HEK293 (cell line): ENCODE results near the gene TTYH1.

Experiments used
- CTCF ChIA-PET: fragments of 350-600 bp; formaldehyde crosslinking; extraction: SDS; loops from one replicate; lab custom pipeline; 2021; ENCODE audit warnings: antibody characterized with exemption; lab: Yijun Ruan, JAX
- POLR2A ChIA-PET: fragments of 300-600 bp; formaldehyde crosslinking; extraction: SDS; loops from one replicate; lab custom pipeline; 2020; ENCODE audit warnings: antibody characterized with exemption, inconsistent platforms; lab: Yijun Ruan, JAX
- H3K27ac ChIP-seq: fragments of 200-500 bp; sonication (Bioruptor generic); 2 replicates; pipeline ENCODE4 v1.5.1; 2014; ENCODE audit warnings: low read depth, low read length, control low read depth, inconsistent platforms; ENCODE audit errors: extremely low read depth
- H3K36me3 ChIP-seq, 2 experiments: fragments of 200-500 bp in 1 of 2; sonication (Bioruptor generic) in 1 of 2; 1 replicate in 1 of 2; 2 replicates in 1 of 2; pipeline ENCODE4 v1.5.1; 2014 to 2017; ENCODE audit warnings: inconsistent platforms in 2 of 2, low read length in 2 of 2; ENCODE audit not compliant: control insufficient read depth in 2 of 2, insufficient read depth in 1 of 2
- H3K4me1 ChIP-seq: fragments of 200-500 bp; sonication (Bioruptor generic); 2 replicates; pipeline ENCODE4 v1.5.1; 2014; ENCODE audit warnings: mild to moderate bottlenecking, low read length, inconsistent platforms; ENCODE audit not compliant: control insufficient read depth, insufficient read depth
- H3K4me3 ChIP-seq: 2 replicates; pipeline ENCODE4 v1.5.1; 2011; ENCODE audit warnings: low read depth, mild to moderate bottlenecking, control low read depth, low read length, moderate library complexity
- H3K9me3 ChIP-seq: fragments of 200-500 bp; sonication (Bioruptor generic); 2 replicates; pipeline ENCODE4 v1.5.1; 2014; ENCODE audit warnings: low read depth, low read length, inconsistent platforms; ENCODE audit not compliant: control insufficient read depth, insufficient read depth
- MZF1 ChIP-seq: fragments of 450-650 bp; formaldehyde crosslinking; IDR thresholded peaks from 2 replicates; pipeline ENCODE4 v1.5.1; 2017; ENCODE audit warnings: missing biosample characterization, missing genetic modification characterization, borderline replicate concordance
- PRDM1 ChIP-seq: fragments of 450-650 bp; formaldehyde crosslinking; IDR thresholded peaks from 2 replicates; pipeline ENCODE4; 2016; ENCODE audit warnings: missing biosample characterization, missing genetic modification characterization
- YY2 ChIP-seq: fragments of 450-650 bp; formaldehyde crosslinking; IDR thresholded peaks from 2 replicates; pipeline ENCODE4 v1.5.1; 2016; ENCODE audit warnings: missing biosample characterization, missing genetic modification characterization
- ZFP3 ChIP-seq: fragments of 450-650 bp; formaldehyde crosslinking; IDR thresholded peaks from 2 replicates; pipeline ENCODE4 v1.5.1; 2016; ENCODE audit warnings: low read depth, missing biosample characterization, missing genetic modification characterization
- ZFP69B ChIP-seq: fragments of 450-650 bp; formaldehyde crosslinking; IDR thresholded peaks from 2 replicates; pipeline ENCODE4 v1.5.1; 2016; ENCODE audit warnings: missing biosample characterization, missing genetic modification characterization
- ZNF169 ChIP-seq: fragments of 450-650 bp; formaldehyde crosslinking; IDR thresholded peaks from 2 replicates; pipeline ENCODE4 v1.5.1; 2016; ENCODE audit warnings: missing biosample characterization, missing genetic modification characterization
- ZNF248 ChIP-seq: fragments of 450-650 bp; formaldehyde crosslinking; IDR thresholded peaks from 2 replicates; pipeline ENCODE4 v1.5.1; 2017; ENCODE audit warnings: missing biosample characterization, missing genetic modification characterization
- ZNF404 ChIP-seq: fragments of 450-650 bp; formaldehyde crosslinking; IDR thresholded peaks from 2 replicates; pipeline ENCODE4 v1.5.1; 2017; ENCODE audit warnings: missing biosample characterization, missing genetic modification characterization
- ZNF521 ChIP-seq: fragments of 450-650 bp; formaldehyde crosslinking; IDR thresholded peaks from 2 replicates; pipeline ENCODE4 v1.5.1; 2017; ENCODE audit warnings: missing biosample characterization, mild to moderate bottlenecking, missing genetic modification characterization
- ZSCAN30 ChIP-seq: fragments of 450-650 bp; IDR thresholded peaks from 2 replicates; pipeline ENCODE4 v1.5.1; 2018; ENCODE audit warnings: missing biosample characterization, mild to moderate bottlenecking, missing genetic modification characterization, moderate library complexity
- TF ChIP-seq, protein P1 (sequence below): fragments of 450-650 bp; formaldehyde crosslinking; optimal IDR thresholded peaks from 2 replicates; pipeline ENCODE3; 2016; ENCODE audit warnings: missing biosample characterization, mild to moderate bottlenecking, missing genetic modification characterization
- TF ChIP-seq, protein P2 (sequence below): fragments of 450-650 bp; formaldehyde crosslinking; IDR thresholded peaks from 2 replicates; pipeline ENCODE4 v1.5.1; 2017; ENCODE audit warnings: missing biosample characterization, missing genetic modification characterization
- TF ChIP-seq, protein P3 (sequence below): fragments of 450-650 bp; formaldehyde crosslinking; IDR thresholded peaks from 2 replicates; pipeline ENCODE4 v1.5.1; 2017; ENCODE audit warnings: missing biosample characterization, mild to moderate bottlenecking, missing genetic modification characterization, moderate library complexity
- TF ChIP-seq, protein P4 (sequence below): fragments of 450-650 bp; formaldehyde crosslinking; IDR thresholded peaks from 2 replicates; pipeline ENCODE4 v1.5.1; 2016; ENCODE audit warnings: missing biosample characterization, missing genetic modification characterization, borderline replicate concordance
- TF ChIP-seq, protein P5 (sequence below): fragments of 450-650 bp; formaldehyde crosslinking; IDR thresholded peaks from 2 replicates; pipeline ENCODE4 v1.5.1; 2016; ENCODE audit warnings: missing biosample characterization, missing genetic modification characterization

The TTYH1 gene

DNA sequence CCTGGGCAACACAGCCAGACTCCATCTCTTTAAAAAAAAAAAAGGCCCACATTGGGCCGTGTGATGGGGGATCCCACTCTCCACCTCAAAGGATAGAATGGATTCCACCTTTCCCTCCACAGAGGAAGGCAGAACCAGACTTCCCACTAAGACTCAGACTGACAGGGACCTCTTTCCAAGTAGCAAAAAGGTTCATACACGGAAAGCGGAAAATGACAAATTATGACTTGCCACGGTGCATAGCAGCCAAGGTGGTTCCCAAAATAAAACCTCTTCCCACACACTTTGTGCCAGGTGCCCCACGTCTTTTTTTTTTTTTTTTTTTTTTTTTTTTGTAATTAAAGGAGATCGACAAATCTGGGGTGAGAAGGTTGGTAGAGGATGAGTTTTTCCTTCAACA lies 14.4 kb upstream of the TTYH1 start:
- Histone ChIP-seq H3K9me3 (no peaks in the 10 kb centered on the region), H3K4me1 (no peaks in the 10 kb centered on the region), H3K4me3 (no peak overlapping the region), H3K27ac (no peak overlapping the region), H3K36me3 (no peaks in the 10 kb centered on the region)
- ChIA-PET CTCF (interaction anchor here (2.9 kb wide), 1 partner anchor 10 kb away, joined by 22 read pairs; no protein-coding TSS in a partner anchor), POLR2A (no interaction called here)
- TF ChIP-seq, protein P1, sequence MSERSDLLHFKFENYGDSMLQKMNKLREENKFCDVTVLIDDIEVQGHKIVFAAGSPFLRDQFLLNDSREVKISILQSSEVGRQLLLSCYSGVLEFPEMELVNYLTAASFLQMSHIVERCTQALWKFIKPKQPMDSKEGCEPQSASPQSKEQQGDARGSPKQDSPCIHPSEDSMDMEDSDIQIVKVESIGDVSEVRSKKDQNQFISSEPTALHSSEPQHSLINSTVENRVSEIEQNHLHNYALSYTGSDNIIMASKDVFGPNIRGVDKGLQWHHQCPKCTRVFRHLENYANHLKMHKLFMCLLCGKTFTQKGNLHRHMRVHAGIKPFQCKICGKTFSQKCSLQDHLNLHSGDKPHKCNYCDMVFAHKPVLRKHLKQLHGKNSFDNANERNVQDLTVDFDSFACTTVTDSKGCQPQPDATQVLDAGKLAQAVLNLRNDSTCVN (tag by site-specific recombination), result no peak
- no peak for TF ChIP-seq ZNF169 (tag by site-specific recombination)
- TF ChIP-seq ZNF521, result no peak
- TF ChIP-seq, protein P2, sequence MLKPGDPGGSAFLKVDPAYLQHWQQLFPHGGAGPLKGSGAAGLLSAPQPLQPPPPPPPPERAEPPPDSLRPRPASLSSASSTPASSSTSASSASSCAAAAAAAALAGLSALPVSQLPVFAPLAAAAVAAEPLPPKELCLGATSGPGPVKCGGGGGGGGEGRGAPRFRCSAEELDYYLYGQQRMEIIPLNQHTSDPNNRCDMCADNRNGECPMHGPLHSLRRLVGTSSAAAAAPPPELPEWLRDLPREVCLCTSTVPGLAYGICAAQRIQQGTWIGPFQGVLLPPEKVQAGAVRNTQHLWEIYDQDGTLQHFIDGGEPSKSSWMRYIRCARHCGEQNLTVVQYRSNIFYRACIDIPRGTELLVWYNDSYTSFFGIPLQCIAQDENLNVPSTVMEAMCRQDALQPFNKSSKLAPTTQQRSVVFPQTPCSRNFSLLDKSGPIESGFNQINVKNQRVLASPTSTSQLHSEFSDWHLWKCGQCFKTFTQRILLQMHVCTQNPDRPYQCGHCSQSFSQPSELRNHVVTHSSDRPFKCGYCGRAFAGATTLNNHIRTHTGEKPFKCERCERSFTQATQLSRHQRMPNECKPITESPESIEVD (tag by site-specific recombination), result no peak
- no peak for TF ChIP-seq ZNF248
- TF ChIP-seq, protein P3, sequence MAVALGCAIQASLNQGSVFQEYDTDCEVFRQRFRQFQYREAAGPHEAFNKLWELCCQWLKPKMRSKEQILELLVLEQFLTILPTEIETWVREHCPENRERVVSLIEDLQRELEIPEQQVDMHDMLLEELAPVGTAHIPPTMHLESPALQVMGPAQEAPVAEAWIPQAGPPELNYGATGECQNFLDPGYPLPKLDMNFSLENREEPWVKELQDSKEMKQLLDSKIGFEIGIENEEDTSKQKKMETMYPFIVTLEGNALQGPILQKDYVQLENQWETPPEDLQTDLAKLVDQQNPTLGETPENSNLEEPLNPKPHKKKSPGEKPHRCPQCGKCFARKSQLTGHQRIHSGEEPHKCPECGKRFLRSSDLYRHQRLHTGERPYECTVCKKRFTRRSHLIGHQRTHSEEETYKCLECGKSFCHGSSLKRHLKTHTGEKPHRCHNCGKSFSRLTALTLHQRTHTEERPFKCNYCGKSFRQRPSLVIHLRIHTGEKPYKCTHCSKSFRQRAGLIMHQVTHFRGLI (tag by site-specific recombination), result no peak
- TF ChIP-seq, protein P4, sequence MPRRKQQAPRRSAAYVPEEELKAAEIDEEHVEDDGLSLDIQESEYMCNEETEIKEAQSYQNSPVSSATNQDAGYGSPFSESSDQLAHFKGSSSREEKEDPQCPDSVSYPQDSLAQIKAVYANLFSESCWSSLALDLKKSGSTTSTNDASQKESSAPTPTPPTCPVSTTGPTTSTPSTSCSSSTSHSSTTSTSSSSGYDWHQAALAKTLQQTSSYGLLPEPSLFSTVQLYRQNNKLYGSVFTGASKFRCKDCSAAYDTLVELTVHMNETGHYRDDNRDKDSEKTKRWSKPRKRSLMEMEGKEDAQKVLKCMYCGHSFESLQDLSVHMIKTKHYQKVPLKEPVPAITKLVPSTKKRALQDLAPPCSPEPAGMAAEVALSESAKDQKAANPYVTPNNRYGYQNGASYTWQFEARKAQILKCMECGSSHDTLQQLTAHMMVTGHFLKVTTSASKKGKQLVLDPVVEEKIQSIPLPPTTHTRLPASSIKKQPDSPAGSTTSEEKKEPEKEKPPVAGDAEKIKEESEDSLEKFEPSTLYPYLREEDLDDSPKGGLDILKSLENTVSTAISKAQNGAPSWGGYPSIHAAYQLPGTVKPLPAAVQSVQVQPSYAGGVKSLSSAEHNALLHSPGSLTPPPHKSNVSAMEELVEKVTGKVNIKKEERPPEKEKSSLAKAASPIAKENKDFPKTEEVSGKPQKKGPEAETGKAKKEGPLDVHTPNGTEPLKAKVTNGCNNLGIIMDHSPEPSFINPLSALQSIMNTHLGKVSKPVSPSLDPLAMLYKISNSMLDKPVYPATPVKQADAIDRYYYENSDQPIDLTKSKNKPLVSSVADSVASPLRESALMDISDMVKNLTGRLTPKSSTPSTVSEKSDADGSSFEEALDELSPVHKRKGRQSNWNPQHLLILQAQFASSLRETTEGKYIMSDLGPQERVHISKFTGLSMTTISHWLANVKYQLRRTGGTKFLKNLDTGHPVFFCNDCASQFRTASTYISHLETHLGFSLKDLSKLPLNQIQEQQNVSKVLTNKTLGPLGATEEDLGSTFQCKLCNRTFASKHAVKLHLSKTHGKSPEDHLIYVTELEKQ (tag by site-specific recombination), result no peak
- no peak for TF ChIP-seq ZFP3
- no peak for TF ChIP-seq PRDM1 (tag by site-specific recombination)
- TF ChIP-seq, protein P5, sequence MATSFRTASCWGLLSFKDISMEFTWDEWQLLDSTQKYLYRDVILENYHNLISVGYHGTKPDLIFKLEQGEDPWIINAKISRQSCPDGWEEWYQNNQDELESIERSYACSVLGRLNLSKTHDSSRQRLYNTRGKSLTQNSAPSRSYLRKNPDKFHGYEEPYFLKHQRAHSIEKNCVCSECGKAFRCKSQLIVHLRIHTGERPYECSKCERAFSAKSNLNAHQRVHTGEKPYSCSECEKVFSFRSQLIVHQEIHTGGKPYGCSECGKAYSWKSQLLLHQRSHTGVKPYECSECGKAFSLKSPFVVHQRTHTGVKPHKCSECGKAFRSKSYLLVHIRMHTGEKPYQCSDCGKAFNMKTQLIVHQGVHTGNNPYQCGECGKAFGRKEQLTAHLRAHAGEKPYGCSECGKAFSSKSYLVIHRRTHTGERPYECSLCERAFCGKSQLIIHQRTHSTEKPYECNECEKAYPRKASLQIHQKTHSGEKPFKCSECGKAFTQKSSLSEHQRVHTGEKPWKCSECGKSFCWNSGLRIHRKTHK (tag by site-specific recombination), result no peak
- TF ChIP-seq YY2 (tag by site-specific recombination), result no peak
- TF ChIP-seq ZSCAN30 (tag by site-specific recombination), result no peak
- no peak for TF ChIP-seq ZNF404

DNA sequence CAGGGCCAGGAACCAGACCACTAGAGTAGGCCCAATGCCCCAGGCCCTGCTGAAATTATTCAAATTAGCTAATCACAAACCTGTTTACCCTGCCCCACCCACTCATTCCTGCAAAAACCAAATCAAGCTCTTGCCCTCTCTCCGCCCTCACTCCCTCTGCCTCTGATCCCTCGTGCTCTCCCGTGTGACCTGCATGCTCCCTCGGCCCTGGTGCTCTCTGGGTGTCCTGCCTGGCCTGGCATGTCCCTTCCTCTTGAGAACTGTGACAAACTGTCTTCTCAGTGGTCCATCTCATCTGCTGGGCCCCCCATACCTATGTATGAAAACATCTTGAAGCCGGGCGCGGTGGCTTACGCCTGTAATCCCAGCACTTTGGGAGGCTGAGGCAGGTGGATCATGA lies 12.2 kb upstream of the TTYH1 start:
- no peaks in the 10 kb centered on the region for H3K4me1 ChIP-seq
- H3K9me3 ChIP-seq, result no peaks in the 10 kb centered on the region
- H3K27ac ChIP-seq, result no peak overlapping the region
- ChIA-PET CTCF (interaction anchor here (2.9 kb wide), 1 partner anchor 12 kb away, joined by 22 read pairs; no protein-coding TSS in a partner anchor), POLR2A (no interaction called here)
- TF ChIP-seq ZFP69B, result no peak
- no peak for TF ChIP-seq MZF1 (tag by site-specific recombination)
- no peak overlapping the region for H3K4me3 ChIP-seq
- no peaks in the 10 kb centered on the region for H3K36me3 ChIP-seq
